GM23248 (cell line): ENCODE measurements around the gene PRTN3. TPM values are rescaled to one million over a fixed set of nuclear protein-coding genes. Genes with fewer than 3 reads are reported as not detected.
"Not testable (repeated sequence)": the region's sequence is repeated elsewhere in the genome, so short reads cannot be mapped to it uniquely, and the experiment has no call there.

Experiments
- DNase-seq: peaks from one replicate; pipeline ENCODE4 v3.0.0-alpha.2; 2015
- H2AFZ ChIP-seq: fragments of 200-600 bp; sonication (generic); 2 replicates; pipeline ENCODE4 v1.6.1; 2016; ENCODE audit warnings: antibody characterized with exemption
- H3F3A ChIP-seq: fragments of 200-600 bp; sonication (generic); 2 replicates; pipeline ENCODE4 v1.6.1; 2016; ENCODE audit warnings: mild to moderate bottlenecking, antibody characterized with exemption, mixed run types; ENCODE audit not compliant: insufficient read depth
- H3K27ac ChIP-seq: fragments of 200-600 bp; sonication (generic); 2 replicates; pipeline ENCODE4 v1.5.1; 2016; ENCODE audit warnings: mild to moderate bottlenecking
- H3K27me3 ChIP-seq: fragments of 200-600 bp; sonication (generic); replicated peaks from 2 replicates; pipeline ENCODE4 v1.6.1; 2016; ENCODE audit warnings: mild to moderate bottlenecking; ENCODE audit not compliant: insufficient read depth
- H3K36me3 ChIP-seq: fragments of 200-600 bp; sonication (generic); 2 replicates; pipeline ENCODE4 v1.6.1; 2016; ENCODE audit warnings: low read depth, mild to moderate bottlenecking
- H3K4me1 ChIP-seq: fragments of 200-600 bp; sonication (generic); 2 replicates; pipeline ENCODE4 v1.6.1; 2016; ENCODE audit warnings: mild to moderate bottlenecking; ENCODE audit not compliant: insufficient read depth
- H3K4me2 ChIP-seq: fragments of 200-600 bp; sonication (generic); one replicate; pipeline ENCODE4 v1.6.1; 2016; ENCODE audit warnings: mild to moderate bottlenecking; ENCODE audit not compliant: unreplicated experiment
- H3K4me3 ChIP-seq: fragments of 200-600 bp; sonication (generic); 2 replicates; pipeline ENCODE4 v1.5.1; 2016; ENCODE audit warnings: mild to moderate bottlenecking
- H3K79me2 ChIP-seq: fragments of 200-600 bp; sonication (generic); 2 replicates; pipeline ENCODE4 v1.6.1; 2016; ENCODE audit warnings: mild to moderate bottlenecking; ENCODE audit not compliant: insufficient read depth
- H3K9ac ChIP-seq: fragments of 200-600 bp; sonication (generic); 2 replicates; pipeline ENCODE4 v1.6.1; 2016; ENCODE audit warnings: mild to moderate bottlenecking
- H3K9me2 ChIP-seq: fragments of 200-600 bp; sonication (generic); 2 replicates; pipeline ENCODE4 v1.6.1; 2016; ENCODE audit warnings: mixed run types, mild to moderate bottlenecking, moderate library complexity; ENCODE audit not compliant: insufficient read depth
- H3K9me3 ChIP-seq: fragments of 200-600 bp; sonication (generic); one replicate; pipeline ENCODE4 v1.6.1; 2017; ENCODE audit warnings: low read depth
- H4K20me1 ChIP-seq: fragments of 200-600 bp; sonication (generic); 2 replicates; pipeline ENCODE4 v1.6.0; 2016; ENCODE audit not compliant: insufficient read depth
- EZH2 ChIP-seq: fragments of 200-600 bp; sonication (generic); IDR thresholded peaks from 2 replicates; pipeline ENCODE4 v1.6.1; 2018; ENCODE audit warnings: antibody characterized with exemption, mild to moderate bottlenecking; ENCODE audit not compliant: insufficient read depth, poor library complexity, severe bottlenecking
- EZH2phosphoT487 ChIP-seq: fragments of 200-600 bp; sonication (generic); IDR thresholded peaks from 2 replicates; pipeline ENCODE4 v1.6.1; 2018; ENCODE audit warnings: antibody characterized with exemption, moderate library complexity, mild to moderate bottlenecking, low read depth; ENCODE audit not compliant: insufficient read depth
- WGBS, 2 experiments: methylation state at CpG; one replicate each; pipeline ENCODE4 v1.1.6; 2015 to 2017; ENCODE audit warnings: low lambda C conversion rate in 2 of 2, low coverage in 1 of 2; ENCODE audit errors: missing lambda C conversion rate in 2 of 2; 5-methylcytosine and 5-hydroxymethylcytosine counted together
- in situ Hi-C: fragments of 300-500 bp; cut with MboI; formaldehyde crosslinking; loops from 2 replicates; pipeline ENCODE4 v1.15.0; 2020
- polyA plus RNA-seq: library from polyadenylated mRNA; unstranded; fragments of >200 nt; fragmentation: Nextera tagmentation; extraction: Ambion mirVana; gene quantifications from 2 replicates; pipeline ENCODE4 v1.2.1, GENCODE V29; 2016
- total RNA-seq: library from RNA; depleted of rRNA; stranded (reverse); fragments of >200 nt; shearing (Covaris generic); gene quantifications from 2 replicates; pipeline ENCODE4 v1.2.3, GENCODE V29; 2014

The PRTN3 gene
- total and polyA plus RNA-seq, 2 experiments from 2014 or later: not detected

DNA sequence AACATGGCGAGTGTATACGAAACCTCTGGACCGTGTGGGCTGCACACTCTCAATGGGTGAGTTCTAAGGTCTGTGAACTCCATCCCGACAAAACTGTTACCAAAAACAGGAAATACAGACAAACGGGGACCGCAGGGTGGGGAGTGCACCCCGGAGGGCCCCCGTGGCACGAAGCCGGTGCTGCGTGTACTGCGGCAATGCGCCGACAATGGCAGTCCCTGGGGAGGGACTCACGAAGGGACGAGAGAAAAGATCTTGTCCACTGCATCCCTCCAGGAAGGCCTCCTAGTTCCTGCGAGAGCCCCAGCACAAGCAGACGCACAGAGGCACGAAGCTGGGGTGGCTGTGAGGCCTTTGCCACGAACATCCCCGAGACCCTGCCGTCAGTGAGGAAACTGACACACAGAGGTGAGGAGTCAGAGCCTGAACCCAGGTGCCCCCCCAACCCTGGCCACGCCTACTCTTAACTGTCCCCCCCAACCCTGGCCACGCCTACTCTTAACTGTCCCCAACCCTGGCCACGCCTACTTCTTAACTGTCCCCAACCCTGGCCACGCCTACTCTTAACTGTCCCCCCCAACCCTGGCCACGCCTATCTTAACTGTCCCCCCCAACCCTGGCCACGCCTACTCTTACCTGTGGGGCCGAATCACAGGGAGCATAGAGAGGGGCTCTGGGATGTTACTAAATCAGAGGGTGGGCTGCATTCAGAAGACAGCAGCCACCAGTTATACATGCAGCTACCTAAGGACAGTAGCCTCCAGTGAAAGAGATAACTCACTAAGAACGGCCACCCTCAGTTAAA is 48.0 kb downstream of the PRTN3 start:
- no peaks in the 10 kb centered on the region for H3K9me2 ChIP-seq
- no peak overlapping the region for H2AFZ ChIP-seq
- peaks cover 3% of the 10 kb centered on the region for H3F3A ChIP-seq
- H3K4me1 ChIP-seq: no peaks in the 10 kb centered on the region
- no peaks in the 10 kb centered on the region for H4K20me1 ChIP-seq
- H3K9ac ChIP-seq: no peak overlapping the region
- H3K27me3 ChIP-seq: no peaks in the 10 kb centered on the region
- H3K4me3 ChIP-seq: no peak overlapping the region
- no peak for DNase-seq
- TF ChIP-seq EZH2phosphoT487 (no peak), EZH2 (no peak)
- WGBS, 2 experiments: 88 to 93% methylated on average over 26 to 30 of the region's 30 CpGs
- no peak overlapping the region for H3K4me2 ChIP-seq
- H3K27ac ChIP-seq: no peak overlapping the region
- H3K36me3 ChIP-seq: no peaks in the 10 kb centered on the region
- H3K79me2 ChIP-seq: peaks cover 24% of the 10 kb centered on the region
- in situ Hi-C loops: no loop called here
- H3K9me3 ChIP-seq: no peaks in the 10 kb centered on the region

GRCh38 chr19:889662-890295 is 49.0 kb downstream of the PRTN3 start:
- no peaks in the 10 kb centered on the region for H3K36me3 ChIP-seq

DNA sequence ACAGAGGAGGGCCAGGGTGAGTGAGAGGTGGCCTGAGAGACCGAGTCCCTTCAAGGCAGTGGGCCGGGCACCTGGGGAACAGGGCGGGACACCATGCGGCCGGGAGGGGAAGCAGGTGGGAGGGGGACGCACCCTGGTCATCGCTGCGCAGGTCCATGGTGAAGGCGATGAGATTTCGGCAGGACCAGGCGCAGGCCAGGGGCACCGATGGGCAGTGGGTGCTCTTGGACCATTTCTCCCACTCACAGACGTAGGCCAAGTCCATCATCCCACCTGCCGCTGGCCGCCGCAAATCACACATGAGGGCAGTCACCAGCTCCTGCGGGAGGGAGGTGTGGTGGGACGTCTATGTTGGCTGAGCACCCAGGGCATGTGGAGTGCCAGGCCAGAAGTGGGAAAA is 50.0 kb downstream of the PRTN3 start:
- TF ChIP-seq EZH2: no peak
- WGBS, 2 experiments: 89 to 90% methylated on average over 13 to 18 of the region's 18 CpGs
- H3F3A ChIP-seq: peaks cover 11% of the 10 kb centered on the region
- no peaks in the 10 kb centered on the region for H3K9me3 ChIP-seq
- H2AFZ ChIP-seq: no peak overlapping the region
- H3K79me2 ChIP-seq: peaks cover 24% of the 10 kb centered on the region
- H4K20me1 ChIP-seq: no peaks in the 10 kb centered on the region
- no peak overlapping the region for H3K27ac ChIP-seq
- no peaks in the 10 kb centered on the region for H3K27me3 ChIP-seq
- H3K9me2 ChIP-seq: no peaks in the 10 kb centered on the region
- H3K4me2 ChIP-seq: no peak overlapping the region
- H3K4me1 ChIP-seq: no peaks in the 10 kb centered on the region
- no peaks in the 10 kb centered on the region for H3K36me3 ChIP-seq
- H3K9ac ChIP-seq: no peak overlapping the region
- in situ Hi-C loops: no loop called here
- no peak for DNase-seq
- no peak overlapping the region for H3K4me3 ChIP-seq

More at GRCh38 chr19:889662-890295, 49.0 kb downstream of the PRTN3 start:
- DNase-seq: no peak
- Histone ChIP-seq H2AFZ (no peak overlapping the region), H3K9me2 (no peaks in the 10 kb centered on the region), H3K4me2 (no peak overlapping the region), H3K27me3 (no peaks in the 10 kb centered on the region), H3F3A (peaks cover 11% of the 10 kb centered on the region), H3K79me2 (peaks cover 24% of the 10 kb centered on the region), H3K9ac (no peak overlapping the region), H4K20me1 (no peaks in the 10 kb centered on the region), H3K9me3 (no peaks in the 10 kb centered on the region), H3K4me1 (no peaks in the 10 kb centered on the region), H3K4me3 (no peak overlapping the region), H3K27ac (no peak overlapping the region)
- in situ Hi-C loops: no loop called here
- WGBS, 2 experiments: 92 to 93% methylated on average over 25 to 26 of the region's 26 CpGs
- TF ChIP-seq EZH2 (no peak), EZH2phosphoT487 (no peak)

GRCh38 chr19:891421-892200 is 50.8 kb downstream of the PRTN3 start:
- H3K27me3 ChIP-seq, H3K27ac ChIP-seq, H4K20me1 ChIP-seq, H2AFZ ChIP-seq, H3K36me3 ChIP-seq, H3K9me3 ChIP-seq, in situ Hi-C loops, DNase-seq, H3K4me1 ChIP-seq, H3K9me2 ChIP-seq: not testable (repeated sequence)
- peaks cover 21% of the 10 kb centered on the region for H3K79me2 ChIP-seq
- WGBS, 2 experiments: 67 to 95% methylated on average over 10 to 50 of the region's 50 CpGs
- H3K9ac ChIP-seq: peak overlapping the region; percentile 90
- H3F3A ChIP-seq: peaks cover 11% of the 10 kb centered on the region
- peak overlapping the region; percentile 88 for H3K4me2 ChIP-seq
- peak overlapping the region; percentile 94 for H3K4me3 ChIP-seq
